ENCODE measurements around the gene ZNF516. TPM values are rescaled to one million over a fixed set of nuclear protein-coding genes. Genes with fewer than 3 reads are reported as not detected.

ZNF516 gene
- total RNA-seq, 1 experiment from 2014 or later: 25.5 TPM

DNA sequence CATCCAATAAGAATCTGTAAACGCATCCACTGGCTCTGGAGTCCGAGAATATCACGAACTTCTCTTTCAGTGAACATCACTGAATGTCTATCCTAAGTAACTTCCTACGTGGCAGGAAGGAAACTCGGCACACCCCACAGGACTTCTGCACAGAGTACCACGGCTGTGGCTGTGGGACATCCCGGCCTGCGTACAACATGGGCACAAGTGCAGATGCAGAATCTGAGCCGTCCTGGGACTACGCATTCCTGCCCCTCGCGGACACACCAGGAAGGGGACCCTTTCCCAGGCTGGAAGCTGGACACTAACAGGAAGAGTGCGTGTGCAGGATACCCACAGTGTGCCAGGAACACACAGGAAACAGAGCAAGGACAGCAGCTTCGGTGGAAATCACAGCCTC is 60.6 kb downstream of the ZNF516 start:
- no peaks in the 10 kb centered on the region for H3K36me3 ChIP-seq (ENCODE audit: control insufficient read depth, insufficient read depth, low read length)
- no TSS peak for BruUV-seq (replicated peaks)
- CTCF ChIA-PET: no interaction called here
- TF ChIP-seq, protein P1, sequence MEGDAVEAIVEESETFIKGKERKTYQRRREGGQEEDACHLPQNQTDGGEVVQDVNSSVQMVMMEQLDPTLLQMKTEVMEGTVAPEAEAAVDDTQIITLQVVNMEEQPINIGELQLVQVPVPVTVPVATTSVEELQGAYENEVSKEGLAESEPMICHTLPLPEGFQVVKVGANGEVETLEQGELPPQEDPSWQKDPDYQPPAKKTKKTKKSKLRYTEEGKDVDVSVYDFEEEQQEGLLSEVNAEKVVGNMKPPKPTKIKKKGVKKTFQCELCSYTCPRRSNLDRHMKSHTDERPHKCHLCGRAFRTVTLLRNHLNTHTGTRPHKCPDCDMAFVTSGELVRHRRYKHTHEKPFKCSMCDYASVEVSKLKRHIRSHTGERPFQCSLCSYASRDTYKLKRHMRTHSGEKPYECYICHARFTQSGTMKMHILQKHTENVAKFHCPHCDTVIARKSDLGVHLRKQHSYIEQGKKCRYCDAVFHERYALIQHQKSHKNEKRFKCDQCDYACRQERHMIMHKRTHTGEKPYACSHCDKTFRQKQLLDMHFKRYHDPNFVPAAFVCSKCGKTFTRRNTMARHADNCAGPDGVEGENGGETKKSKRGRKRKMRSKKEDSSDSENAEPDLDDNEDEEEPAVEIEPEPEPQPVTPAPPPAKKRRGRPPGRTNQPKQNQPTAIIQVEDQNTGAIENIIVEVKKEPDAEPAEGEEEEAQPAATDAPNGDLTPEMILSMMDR (IDR thresholded peaks at IDR 0.05; ENCODE audit: insufficient read depth in 1 of 2, low read depth in 1 of 2, low read length in 1 of 2, severe bottlenecking in 1 of 2, unreplicated experiment in 1 of 2): no peak
- H3K36me3 Mint-ChIP-seq (ENCODE audit: insufficient read depth, unreplicated experiment): peaks cover 16% of the 10 kb centered on the region
- no peak overlapping the region for H3K27ac Mint-ChIP-seq (ENCODE audit: unreplicated experiment)
- no peaks in the 10 kb centered on the region for H3K9me3 ChIP-seq
- POLR2A ChIA-PET: no interaction called here
- DNase-seq: no peak
- no peaks in the 10 kb centered on the region for H3K4me1 ChIP-seq
- H3K27me3 ChIP-seq (replicated peaks; ENCODE audit: control insufficient read depth, insufficient read depth, low read length): no peaks in the 10 kb centered on the region
- H3K27me3 Mint-ChIP-seq (ENCODE audit: insufficient read depth, unreplicated experiment): no peaks in the 10 kb centered on the region
- no peaks in the 10 kb centered on the region for H3K9me3 Mint-ChIP-seq (ENCODE audit: unreplicated experiment)
- no peak overlapping the region for H3K4me3 Mint-ChIP-seq (ENCODE audit: unreplicated experiment)
- no peak overlapping the region for H3K4me3 ChIP-seq (ENCODE audit: low read depth, low read length)
- H3K4me1 Mint-ChIP-seq (ENCODE audit: low read depth, unreplicated experiment): no peaks in the 10 kb centered on the region
- intact Hi-C loops (cut with micrococcal nuclease; ENCODE audit: unreplicated experiment): no loop called here

DNA sequence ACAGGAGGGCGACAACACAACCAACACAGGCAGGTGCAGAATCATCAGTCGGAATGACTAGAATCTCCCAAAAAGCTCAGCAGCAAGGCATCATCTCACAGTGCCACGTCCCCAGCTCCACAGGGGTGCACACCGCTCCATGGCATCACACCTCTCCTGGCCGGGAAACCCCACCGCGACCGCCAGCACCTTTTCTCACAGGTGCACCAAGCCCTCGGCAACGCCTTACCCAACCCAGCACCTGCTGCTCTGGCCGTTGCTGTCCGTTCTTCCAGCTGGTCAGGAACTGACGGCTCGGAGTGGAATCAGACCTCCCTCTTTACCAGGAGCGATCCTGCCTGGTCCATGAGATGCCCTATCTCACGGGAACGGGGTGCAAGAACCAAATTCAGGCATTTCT is 61.3 kb downstream of the ZNF516 start:
- intact Hi-C loops (cut with micrococcal nuclease; ENCODE audit: unreplicated experiment): no loop called here
- Histone ChIP-seq H3K4me1 (no peaks in the 10 kb centered on the region), H3K9me3 (no peaks in the 10 kb centered on the region), H3K36me3 (ENCODE audit: control insufficient read depth, insufficient read depth, low read length) (no peaks in the 10 kb centered on the region), H3K4me3 (ENCODE audit: low read depth, low read length) (no peak overlapping the region), H3K27me3 (replicated peaks; ENCODE audit: control insufficient read depth, insufficient read depth, low read length) (no peaks in the 10 kb centered on the region)
- TF ChIP-seq, protein P1 (IDR thresholded peaks at IDR 0.05; ENCODE audit: insufficient read depth in 1 of 2, low read depth in 1 of 2, low read length in 1 of 2, severe bottlenecking in 1 of 2, unreplicated experiment in 1 of 2): no peak
- H3K27me3 Mint-ChIP-seq (ENCODE audit: insufficient read depth, unreplicated experiment): no peaks in the 10 kb centered on the region
- no TSS peak for BruUV-seq (replicated peaks)
- H3K36me3 Mint-ChIP-seq (ENCODE audit: insufficient read depth, unreplicated experiment): peaks cover 18% of the 10 kb centered on the region
- DNase-seq: no peak
- CTCF ChIA-PET: no interaction called here
- H3K9me3 Mint-ChIP-seq (ENCODE audit: unreplicated experiment): no peaks in the 10 kb centered on the region
- no peak overlapping the region for H3K4me3 Mint-ChIP-seq (ENCODE audit: unreplicated experiment)
- POLR2A ChIA-PET: no interaction called here
- H3K27ac Mint-ChIP-seq (ENCODE audit: unreplicated experiment): no peak overlapping the region
- H3K4me1 Mint-ChIP-seq (ENCODE audit: low read depth, unreplicated experiment): no peaks in the 10 kb centered on the region

DNA sequence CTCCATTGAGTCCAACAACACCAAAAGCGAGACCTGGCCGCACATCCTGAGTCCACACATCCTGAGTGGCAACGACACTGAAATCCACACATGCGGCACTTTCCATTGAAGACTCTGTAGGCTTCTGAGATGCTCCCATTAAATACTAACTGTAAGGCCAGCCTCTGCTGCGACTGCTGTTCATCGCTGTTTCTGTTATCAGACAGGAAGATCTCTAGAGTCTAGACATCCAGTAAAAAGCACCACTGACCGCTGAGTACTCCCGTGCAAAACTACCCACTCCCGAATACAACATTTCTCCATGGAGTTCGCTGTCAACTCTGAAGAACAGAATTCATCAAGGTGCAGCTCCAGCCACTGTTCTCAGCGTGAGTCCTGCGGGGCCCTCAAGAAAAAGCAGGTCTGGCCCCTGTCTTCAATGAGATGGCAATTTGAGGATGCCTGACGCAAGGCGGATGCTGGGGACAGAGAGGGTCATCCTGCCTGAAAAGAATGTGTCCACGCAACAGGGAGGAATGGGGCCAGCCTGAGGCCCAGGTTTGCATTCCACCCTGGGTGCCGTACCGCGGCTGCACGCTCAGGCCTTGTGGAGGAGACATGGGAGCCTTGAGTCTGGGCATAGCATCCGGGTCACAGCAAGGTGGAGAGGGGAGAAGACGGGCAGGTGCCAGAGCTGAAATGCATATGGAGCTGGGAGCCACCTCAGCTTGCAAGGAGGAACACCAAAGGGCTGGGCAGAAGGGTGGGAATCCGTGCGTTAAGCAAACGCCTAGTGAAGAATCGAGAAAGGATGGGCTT is 61.9 kb downstream of the ZNF516 start:
- ChIA-PET POLR2A (no interaction called here), CTCF (no interaction called here)
- peaks cover 22% of the 10 kb centered on the region for H3K36me3 Mint-ChIP-seq (ENCODE audit: insufficient read depth, unreplicated experiment)
- TF ChIP-seq, protein P1 (IDR thresholded peaks at IDR 0.05; ENCODE audit: insufficient read depth in 1 of 2, low read depth in 1 of 2, low read length in 1 of 2, severe bottlenecking in 1 of 2, unreplicated experiment in 1 of 2): no peak
- H3K27ac Mint-ChIP-seq (ENCODE audit: unreplicated experiment): no peak overlapping the region
- Histone ChIP-seq H3K4me1 (no peaks in the 10 kb centered on the region), H3K4me3 (ENCODE audit: low read depth, low read length) (no peak overlapping the region), H3K9me3 (no peaks in the 10 kb centered on the region), H3K36me3 (ENCODE audit: control insufficient read depth, insufficient read depth, low read length) (no peaks in the 10 kb centered on the region), H3K27me3 (replicated peaks; ENCODE audit: control insufficient read depth, insufficient read depth, low read length) (no peaks in the 10 kb centered on the region)
- no TSS peak for BruUV-seq (replicated peaks)
- intact Hi-C loops (cut with micrococcal nuclease; ENCODE audit: unreplicated experiment): no loop called here
- DNase-seq: no peak
- no peak overlapping the region for H3K4me3 Mint-ChIP-seq (ENCODE audit: unreplicated experiment)
- no peaks in the 10 kb centered on the region for H3K4me1 Mint-ChIP-seq (ENCODE audit: low read depth, unreplicated experiment)
- H3K9me3 Mint-ChIP-seq (ENCODE audit: unreplicated experiment): no peaks in the 10 kb centered on the region
- no peaks in the 10 kb centered on the region for H3K27me3 Mint-ChIP-seq (ENCODE audit: insufficient read depth, unreplicated experiment)

Data from Caco-2 (cell line).